ENCODE data around the gene GPBAR1. TPM values are rescaled to one million over a fixed set of nuclear protein-coding genes. Genes with fewer than 3 reads are reported as not detected.

GPBAR1 gene
- total RNA-seq, 1 donor from 2014 or later: 1.6 TPM

DNA sequence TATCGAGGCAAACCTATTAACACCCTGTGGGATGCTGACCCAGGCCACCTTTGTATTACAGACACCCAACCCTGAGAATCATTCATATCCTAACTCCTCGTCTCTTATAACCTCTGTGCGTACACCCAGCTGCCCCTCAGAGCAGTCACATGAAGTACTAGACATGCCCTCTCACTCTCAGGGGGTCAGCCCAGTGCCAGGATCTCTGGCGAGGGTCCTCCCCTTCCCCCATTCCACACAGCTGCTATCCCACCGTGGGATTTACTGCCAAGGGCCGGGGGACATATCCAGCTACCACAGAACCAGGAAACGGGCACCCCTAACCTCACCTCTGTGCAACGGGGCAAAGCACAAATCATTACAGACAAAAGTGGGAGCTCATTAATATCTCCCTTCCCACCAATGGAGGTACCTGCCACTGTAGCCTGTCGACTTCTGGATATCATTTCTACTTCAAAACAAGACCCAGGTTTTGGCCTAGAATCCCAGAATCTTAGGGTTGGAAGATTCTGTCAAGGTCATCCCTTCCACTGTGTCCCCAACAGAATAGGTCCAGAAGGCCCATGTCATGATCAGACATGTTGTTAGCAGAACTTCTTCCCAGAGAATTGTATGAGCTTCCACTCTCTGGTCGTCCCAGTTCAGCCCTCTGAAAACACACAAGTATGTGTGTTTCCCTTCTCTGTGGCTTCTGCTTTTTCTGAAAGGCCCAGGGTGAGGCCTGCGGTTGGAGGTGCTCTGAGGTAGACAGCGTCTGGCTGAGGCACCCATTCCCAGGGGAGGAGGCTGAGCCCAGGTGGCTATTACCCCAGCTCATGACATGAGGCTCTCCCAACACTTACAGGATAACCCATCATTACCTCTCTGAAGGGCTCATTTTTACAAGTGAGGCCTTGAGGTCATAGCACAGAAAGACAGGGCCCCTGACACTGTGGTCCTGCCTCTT, 29.8 kb downstream of the GPBAR1 start:
- Mint-ChIP-seq H3K27ac (ENCODE audit: unreplicated experiment) (no peak overlapping the region), H3K4me1 (ENCODE audit: low read depth, unreplicated experiment) (peaks cover 18% of the 10 kb centered on the region), H3K36me3 (ENCODE audit: unreplicated experiment) (no peaks in the 10 kb centered on the region), H3K9me3 (ENCODE audit: unreplicated experiment) (peaks cover 3% of the 10 kb centered on the region), H3K4me3 (ENCODE audit: unreplicated experiment) (no peak overlapping the region), H3K27me3 (ENCODE audit: unreplicated experiment) (peaks cover 3% of the 10 kb centered on the region)
- TF ChIP-seq, protein P1, sequence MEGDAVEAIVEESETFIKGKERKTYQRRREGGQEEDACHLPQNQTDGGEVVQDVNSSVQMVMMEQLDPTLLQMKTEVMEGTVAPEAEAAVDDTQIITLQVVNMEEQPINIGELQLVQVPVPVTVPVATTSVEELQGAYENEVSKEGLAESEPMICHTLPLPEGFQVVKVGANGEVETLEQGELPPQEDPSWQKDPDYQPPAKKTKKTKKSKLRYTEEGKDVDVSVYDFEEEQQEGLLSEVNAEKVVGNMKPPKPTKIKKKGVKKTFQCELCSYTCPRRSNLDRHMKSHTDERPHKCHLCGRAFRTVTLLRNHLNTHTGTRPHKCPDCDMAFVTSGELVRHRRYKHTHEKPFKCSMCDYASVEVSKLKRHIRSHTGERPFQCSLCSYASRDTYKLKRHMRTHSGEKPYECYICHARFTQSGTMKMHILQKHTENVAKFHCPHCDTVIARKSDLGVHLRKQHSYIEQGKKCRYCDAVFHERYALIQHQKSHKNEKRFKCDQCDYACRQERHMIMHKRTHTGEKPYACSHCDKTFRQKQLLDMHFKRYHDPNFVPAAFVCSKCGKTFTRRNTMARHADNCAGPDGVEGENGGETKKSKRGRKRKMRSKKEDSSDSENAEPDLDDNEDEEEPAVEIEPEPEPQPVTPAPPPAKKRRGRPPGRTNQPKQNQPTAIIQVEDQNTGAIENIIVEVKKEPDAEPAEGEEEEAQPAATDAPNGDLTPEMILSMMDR (IDR thresholded peaks at IDR 0.05; ENCODE audit: partially characterized antibody, unreplicated experiment): no peak
- DNase-seq: no peak

DNA sequence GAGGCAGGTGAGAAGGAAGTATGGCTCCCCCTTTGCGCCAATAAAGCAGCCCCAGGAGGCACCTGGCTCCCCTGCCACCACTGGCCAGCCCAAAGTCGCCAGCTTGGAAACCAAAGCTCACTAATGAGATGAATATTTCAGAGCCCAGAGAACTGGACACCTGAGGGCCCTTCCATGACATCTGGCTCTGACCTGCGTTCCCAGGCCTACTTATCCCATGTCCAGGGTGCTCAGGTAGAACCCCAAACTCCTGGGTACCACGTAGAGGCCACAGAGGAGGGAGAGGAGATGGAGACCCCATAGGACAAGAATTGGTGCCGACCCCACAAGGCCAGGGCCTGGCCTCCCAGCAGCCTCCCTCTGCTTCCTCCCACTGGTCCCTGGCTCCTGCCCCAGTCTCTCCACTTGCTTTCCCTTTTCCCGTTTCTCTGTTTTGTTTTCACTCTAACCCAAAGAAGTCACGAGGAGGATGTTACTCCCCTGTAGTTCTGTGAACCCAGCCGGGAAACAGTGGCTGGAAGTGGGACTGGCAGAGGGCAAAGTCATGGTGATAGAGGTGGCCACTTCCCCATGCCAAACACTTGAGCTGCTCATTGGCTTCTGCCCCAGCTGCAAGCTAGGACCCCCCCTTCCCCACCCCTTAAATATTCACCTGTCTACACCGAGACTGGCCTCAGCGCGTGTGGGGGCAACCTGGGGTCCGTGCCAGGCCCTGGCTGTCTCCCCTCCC, 30.7 kb downstream of the GPBAR1 start:
- DNase-seq: no peak
- H3K4me1 Mint-ChIP-seq (ENCODE audit: low read depth, unreplicated experiment): peaks cover 15% of the 10 kb centered on the region

DNA sequence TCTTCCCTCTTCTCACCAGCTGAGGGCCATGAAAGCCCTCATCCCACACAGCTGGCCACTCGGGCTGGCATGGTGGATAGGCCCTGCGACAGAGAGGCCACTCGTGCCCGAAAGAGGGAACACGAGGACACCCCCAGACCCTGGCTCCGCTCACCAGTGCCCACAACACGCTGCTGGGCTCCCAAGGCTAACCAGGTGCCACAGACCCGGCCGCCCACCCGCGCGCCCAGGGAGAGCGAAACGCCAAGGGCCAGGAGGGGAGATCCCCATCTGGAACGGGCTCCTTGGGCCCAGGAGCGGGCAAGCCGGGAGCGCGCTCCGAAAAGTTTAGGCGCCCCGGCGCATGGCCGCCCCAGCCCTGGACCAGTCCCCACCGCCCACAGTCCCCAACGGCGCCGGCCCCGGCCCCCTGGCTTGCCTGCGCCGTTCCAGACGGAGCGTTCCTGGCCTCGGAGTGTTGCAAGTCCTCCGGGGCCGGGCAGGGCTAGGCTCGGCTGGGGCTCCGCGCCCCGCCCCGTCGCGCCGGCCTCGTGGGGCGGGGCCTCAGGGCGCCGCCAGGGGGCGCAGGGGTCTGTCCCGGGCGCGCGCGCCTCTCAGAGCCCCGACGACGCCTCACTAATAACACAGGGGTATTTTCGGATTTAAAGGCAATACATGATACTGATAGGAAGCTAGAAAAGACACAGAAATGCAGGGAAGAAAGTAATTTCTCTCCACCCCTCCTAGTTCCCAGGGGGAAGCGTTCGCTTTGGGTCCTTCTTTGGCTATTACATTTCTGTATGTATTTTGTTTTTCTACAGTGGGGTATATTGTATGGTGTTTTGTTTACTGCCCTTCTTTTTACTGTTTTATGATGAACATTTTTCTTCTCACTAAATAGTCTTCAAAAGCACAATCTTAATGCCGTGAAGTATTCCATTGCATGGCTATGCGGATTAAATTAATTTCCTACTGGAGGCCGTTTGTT, 31.5 kb downstream of the GPBAR1 start, which contains the start of gene TMBIM1:
Gene TMBIM1, minus strand, starts transcription at position 456 of the 967 bp plus-strand sequence. CDS start 10,362 bp downstream, outside the sequence.
- DNase-seq: peak; percentile 79
- Mint-ChIP-seq H3K4me3 (ENCODE audit: unreplicated experiment) (peak within 1 kb of the TSS; percentile 72), H3K36me3 (ENCODE audit: unreplicated experiment) (no peaks in the 10 kb centered on the region), H3K27me3 (ENCODE audit: unreplicated experiment) (peaks cover 3% of the 10 kb centered on the region), H3K27ac (ENCODE audit: unreplicated experiment) (no peak within 1 kb of the TSS), H3K4me1 (ENCODE audit: low read depth, unreplicated experiment) (peaks cover 9% of the 10 kb centered on the region), H3K9me3 (ENCODE audit: unreplicated experiment) (peaks cover 3% of the 10 kb centered on the region)
- TF ChIP-seq, protein P1 (IDR thresholded peaks at IDR 0.05; ENCODE audit: partially characterized antibody, unreplicated experiment): peak; percentile 91

More for the DNA sequence above, 30.7 kb downstream of the GPBAR1 start:
- peaks cover 3% of the 10 kb centered on the region for H3K27me3 Mint-ChIP-seq (ENCODE audit: unreplicated experiment)
- no peaks in the 10 kb centered on the region for H3K36me3 Mint-ChIP-seq (ENCODE audit: unreplicated experiment)
- H3K4me3 Mint-ChIP-seq (ENCODE audit: unreplicated experiment): no peak overlapping the region
- no peak overlapping the region for H3K27ac Mint-ChIP-seq (ENCODE audit: unreplicated experiment)
- TF ChIP-seq, protein P1 (IDR thresholded peaks at IDR 0.05; ENCODE audit: partially characterized antibody, unreplicated experiment): no peak
- H3K9me3 Mint-ChIP-seq (ENCODE audit: unreplicated experiment): peaks cover 3% of the 10 kb centered on the region

DNA sequence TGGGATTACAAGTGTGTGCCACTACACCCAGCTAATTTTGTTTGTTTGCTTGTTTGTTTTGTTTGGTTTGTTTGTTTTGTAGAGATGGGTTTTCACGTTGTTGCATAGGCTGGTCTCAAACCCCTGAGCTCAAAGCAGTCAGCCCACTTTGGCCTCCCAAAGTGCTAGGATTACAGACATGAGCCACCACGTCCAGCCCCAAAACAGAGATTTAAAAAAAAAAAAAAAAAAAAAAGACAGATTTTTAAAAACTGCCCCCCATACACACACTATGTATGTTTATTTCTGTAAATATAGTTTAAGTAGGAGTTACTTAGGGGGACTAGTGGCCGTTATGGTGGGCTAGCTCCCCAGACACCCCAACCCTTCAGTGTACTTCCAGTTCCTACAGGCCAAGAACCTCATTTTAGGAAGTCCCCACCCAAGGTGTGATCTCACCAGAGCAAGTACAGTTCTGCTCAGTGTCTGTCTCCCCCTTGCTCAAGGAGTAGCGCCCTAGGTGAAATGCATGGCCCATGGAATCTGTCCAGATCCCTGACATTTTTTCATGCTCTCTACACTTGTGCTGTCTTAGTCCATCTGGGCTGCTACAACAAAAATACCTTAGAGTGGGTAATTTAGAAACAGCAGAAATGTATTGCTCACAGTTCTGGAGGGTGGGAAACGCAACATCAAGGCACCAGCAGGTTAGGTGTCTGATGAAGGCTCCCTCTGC, 33.1 kb downstream of the GPBAR1 start:
- DNase-seq: no peak
- H3K4me1 Mint-ChIP-seq (ENCODE audit: low read depth, unreplicated experiment): peaks cover 9% of the 10 kb centered on the region
- no peaks in the 10 kb centered on the region for H3K36me3 Mint-ChIP-seq (ENCODE audit: unreplicated experiment)
- peaks cover 3% of the 10 kb centered on the region for H3K9me3 Mint-ChIP-seq (ENCODE audit: unreplicated experiment)
- TF ChIP-seq, protein P1 (IDR thresholded peaks at IDR 0.05; ENCODE audit: partially characterized antibody, unreplicated experiment): no peak
- H3K27me3 Mint-ChIP-seq (ENCODE audit: unreplicated experiment): peaks cover 3% of the 10 kb centered on the region
- no peak overlapping the region for H3K27ac Mint-ChIP-seq (ENCODE audit: unreplicated experiment)
- H3K4me3 Mint-ChIP-seq (ENCODE audit: unreplicated experiment): no peak overlapping the region
